ENCODE measurements around the gene TMTC2. TPM values are rescaled to one million over a fixed set of nuclear protein-coding genes. Genes with fewer than 3 reads are reported as not detected.

The TMTC2 gene
- total RNA-seq, 1 experiment from 2014 or later: 1.7 TPM

- intact Hi-C loops (cut with micrococcal nuclease): no loop called here
- H3K36me3 Mint-ChIP-seq (ENCODE audit: insufficient read depth, unreplicated experiment): no peaks in the 10 kb centered on the region
- ChIA-PET CTCF (no interaction called here), POLR2A (no interaction called here)
- DNase-seq (ENCODE audit: unreplicated experiment): no peak
- no peak overlapping the region for H3K27ac Mint-ChIP-seq (ENCODE audit: low read depth, unreplicated experiment)
- no TSS peak for BruUV-seq (replicated peaks)
- no peaks in the 10 kb centered on the region for H3K9me3 Mint-ChIP-seq (ENCODE audit: unreplicated experiment)
- no peak for TF ChIP-seq CTCF (IDR thresholded peaks at IDR 0.05; ENCODE audit: unreplicated experiment)
- no peak overlapping the region for H3K4me3 Mint-ChIP-seq (ENCODE audit: unreplicated experiment)
- no peaks in the 10 kb centered on the region for H3K4me1 Mint-ChIP-seq (ENCODE audit: insufficient read depth, unreplicated experiment)
- H3K27me3 Mint-ChIP-seq (ENCODE audit: insufficient read depth, unreplicated experiment): no peaks in the 10 kb centered on the region
These were observed 398.0 kb downstream of the TMTC2 start for GRCh38 chr12:83084516-83085234.

- H3K9me3 Mint-ChIP-seq (ENCODE audit: unreplicated experiment): no peaks in the 10 kb centered on the region
- no peak overlapping the region for H3K4me3 Mint-ChIP-seq (ENCODE audit: unreplicated experiment)
- no TSS peak for BruUV-seq (replicated peaks)
- no peaks in the 10 kb centered on the region for H3K27me3 Mint-ChIP-seq (ENCODE audit: insufficient read depth, unreplicated experiment)
- POLR2A ChIA-PET: no interaction called here
- no peak for TF ChIP-seq CTCF (IDR thresholded peaks at IDR 0.05; ENCODE audit: unreplicated experiment)
- intact Hi-C loops (cut with micrococcal nuclease): no loop called here
- DNase-seq (ENCODE audit: unreplicated experiment): no peak
- H3K4me1 Mint-ChIP-seq (ENCODE audit: insufficient read depth, unreplicated experiment): no peaks in the 10 kb centered on the region
- CTCF ChIA-PET: interaction anchor here (0.7 kb wide), 1 partner anchor 47 kb away, joined by 4 read pairs; no protein-coding TSS in a partner anchor
- no peak overlapping the region for H3K27ac Mint-ChIP-seq (ENCODE audit: low read depth, unreplicated experiment)
- no peaks in the 10 kb centered on the region for H3K36me3 Mint-ChIP-seq (ENCODE audit: insufficient read depth, unreplicated experiment)
These were observed 399.3 kb downstream of the TMTC2 start for GRCh38 chr12:83086023-83086422.

- intact Hi-C loops (cut with micrococcal nuclease): no loop called here
- no peak for TF ChIP-seq CTCF (IDR thresholded peaks at IDR 0.05; ENCODE audit: unreplicated experiment)
- no peaks in the 10 kb centered on the region for H3K4me1 Mint-ChIP-seq (ENCODE audit: insufficient read depth, unreplicated experiment)
- no peak for DNase-seq (ENCODE audit: unreplicated experiment)
- no peaks in the 10 kb centered on the region for H3K36me3 Mint-ChIP-seq (ENCODE audit: insufficient read depth, unreplicated experiment)
- no TSS peak for BruUV-seq (replicated peaks)
- ChIA-PET POLR2A (interaction anchor here (0.7 kb wide), 1 partner anchor 1115 kb away, joined by 3 read pairs; no protein-coding TSS in a partner anchor), CTCF (no interaction called here)
- no peak overlapping the region for H3K27ac Mint-ChIP-seq (ENCODE audit: low read depth, unreplicated experiment)
- H3K27me3 Mint-ChIP-seq (ENCODE audit: insufficient read depth, unreplicated experiment): no peaks in the 10 kb centered on the region
- H3K9me3 Mint-ChIP-seq (ENCODE audit: unreplicated experiment): no peaks in the 10 kb centered on the region
- no peak overlapping the region for H3K4me3 Mint-ChIP-seq (ENCODE audit: unreplicated experiment)
These were observed 402.9 kb downstream of the TMTC2 start for GRCh38 chr12:83089575-83089974.

- H3K27ac Mint-ChIP-seq (ENCODE audit: low read depth, unreplicated experiment): no peak overlapping the region
- no peak for TF ChIP-seq CTCF (IDR thresholded peaks at IDR 0.05; ENCODE audit: unreplicated experiment)
- CTCF ChIA-PET: no interaction called here
- H3K4me3 Mint-ChIP-seq (ENCODE audit: unreplicated experiment): no peak overlapping the region
- no peak for DNase-seq (ENCODE audit: unreplicated experiment)
- POLR2A ChIA-PET: no interaction called here
- no peaks in the 10 kb centered on the region for H3K27me3 Mint-ChIP-seq (ENCODE audit: insufficient read depth, unreplicated experiment)
- no peaks in the 10 kb centered on the region for H3K4me1 Mint-ChIP-seq (ENCODE audit: insufficient read depth, unreplicated experiment)
- no peaks in the 10 kb centered on the region for H3K36me3 Mint-ChIP-seq (ENCODE audit: insufficient read depth, unreplicated experiment)
- no peaks in the 10 kb centered on the region for H3K9me3 Mint-ChIP-seq (ENCODE audit: unreplicated experiment)
- BruUV-seq (replicated peaks): no TSS peak
- intact Hi-C loops (cut with micrococcal nuclease): no loop called here
These were observed 405.4 kb downstream of the TMTC2 start for GRCh38 chr12:83092129-83092528.
